ENCODE results near the gene E2F4. TPM values are rescaled to one million over a fixed set of nuclear protein-coding genes. Genes with fewer than 3 reads are reported as not detected.

E2F4 gene
- total and polyA plus RNA-seq, 2 of the 8 experiments (the other 6 are each of a cell fraction or from before 2014, with no cell fraction given): 79.9 to 157 TPM

GRCh38 chr16:67246081-67246755 lies 54.3 kb downstream of the E2F4 start (continued):
- TF ChIP-seq, protein P1, sequence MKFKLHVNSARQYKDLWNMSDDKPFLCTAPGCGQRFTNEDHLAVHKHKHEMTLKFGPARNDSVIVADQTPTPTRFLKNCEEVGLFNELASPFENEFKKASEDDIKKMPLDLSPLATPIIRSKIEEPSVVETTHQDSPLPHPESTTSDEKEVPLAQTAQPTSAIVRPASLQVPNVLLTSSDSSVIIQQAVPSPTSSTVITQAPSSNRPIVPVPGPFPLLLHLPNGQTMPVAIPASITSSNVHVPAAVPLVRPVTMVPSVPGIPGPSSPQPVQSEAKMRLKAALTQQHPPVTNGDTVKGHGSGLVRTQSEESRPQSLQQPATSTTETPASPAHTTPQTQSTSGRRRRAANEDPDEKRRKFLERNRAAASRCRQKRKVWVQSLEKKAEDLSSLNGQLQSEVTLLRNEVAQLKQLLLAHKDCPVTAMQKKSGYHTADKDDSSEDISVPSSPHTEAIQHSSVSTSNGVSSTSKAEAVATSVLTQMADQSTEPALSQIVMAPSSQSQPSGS (IDR thresholded peaks at IDR 0.05; ENCODE audit: low read length): no peak
